Activated CD4-positive, CD25-positive, alpha-beta regulatory T cell treated with anti-CD3 and anti-CD28 coated beads, Interleukin-2, amount 50 U/mL, for 24 hours (primary cell): Measurements from ENCODE around the gene CMPK1.
"Not testable (repeated sequence)": the region's sequence is repeated elsewhere in the genome, so short reads cannot be mapped to it uniquely, and the experiment has no call there.

Source experiments
- ATAC-seq, 2 donors: fragments of 150-1000 bp; cut with Tn5 transposase; one replicate each; pipeline ENCODE4 v1.10.0; 2021; ENCODE audit warnings: mild to moderate bottlenecking in 1 of 2, moderate library complexity in 1 of 2

CMPK1 gene

GRCh38 chr1:47338249-47339077, 4.9 kb downstream of the CMPK1 start:
- no peak for ATAC-seq

- no peak for ATAC-seq
Observed at GRCh38 chr1:47340227-47340626, 6.6 kb downstream of the CMPK1 start.

- ATAC-seq, result not testable (repeated sequence)
Observed at GRCh38 chr1:47346979-47347378, 13.4 kb downstream of the CMPK1 start.

GRCh38 chr1:47347735-47348134, 14.1 kb downstream of the CMPK1 start:
- ATAC-seq, result no peak

- ATAC-seq, result no peak
Observed at GRCh38 chr1:47348246-47348645, 14.7 kb downstream of the CMPK1 start.

GRCh38 chr1:47351305-47351704, 17.7 kb downstream of the CMPK1 start:
- ATAC-seq, result peak; percentile 100

- ATAC-seq, result no peak
Observed at GRCh38 chr1:47361380-47361779, 27.8 kb downstream of the CMPK1 start.

GRCh38 chr1:47362828-47363227, 29.2 kb downstream of the CMPK1 start:
- ATAC-seq, result no peak

GRCh38 chr1:47367651-47368050, 34.1 kb downstream of the CMPK1 start:
- no peak for ATAC-seq

GRCh38 chr1:47371016-47371517, 37.5 kb downstream of the CMPK1 start:
- no peak for ATAC-seq

GRCh38 chr1:47374501-47374900, 40.9 kb downstream of the CMPK1 start:
- no peak for ATAC-seq

GRCh38 chr1:47378147-47378546, 44.6 kb downstream of the CMPK1 start:
- ATAC-seq, result no peak

- no peak for ATAC-seq
Observed at GRCh38 chr1:47380699-47381098, 47.1 kb downstream of the CMPK1 start.

GRCh38 chr1:47382399-47382983, 48.9 kb downstream of the CMPK1 start:
- ATAC-seq, result no peak

- no peak for ATAC-seq
Observed at GRCh38 chr1:47384083-47384482, 50.5 kb downstream of the CMPK1 start.

GRCh38 chr1:47385020-47385419, 51.4 kb downstream of the CMPK1 start:
- ATAC-seq, result no peak

- no peak for ATAC-seq
Observed at GRCh38 chr1:47386268-47386667, 52.7 kb downstream of the CMPK1 start.

GRCh38 chr1:47388030-47388890, 54.7 kb downstream of the CMPK1 start:
- ATAC-seq, result no peak

- peak; percentile 53 to 56 for ATAC-seq
Observed at GRCh38 chr1:47388891-47389238, 55.3 kb downstream of the CMPK1 start.

GRCh38 chr1:47389731-47390130, 56.1 kb downstream of the CMPK1 start:
- ATAC-seq, result no peak

GRCh38 chr1:47390843-47391242, 57.3 kb downstream of the CMPK1 start:
- no peak for ATAC-seq

GRCh38 chr1:47393141-47393540, 59.6 kb downstream of the CMPK1 start:
- ATAC-seq, result no peak

- ATAC-seq, result no peak
Observed at GRCh38 chr1:47395433-47395832, 61.8 kb downstream of the CMPK1 start.
